Stimulated activated CD4-positive, alpha-beta T cell treated with anti-CD3 and anti-CD28 coated beads, Interleukin-12 subunit alpha, Interleukin-12 subunit beta, amount 100 ng/mL, for 24 hours (primary cell): Measurements from ENCODE around the gene MC3R.
"Not testable (repeated sequence)": the region's sequence is repeated elsewhere in the genome, so short reads cannot be mapped to it uniquely, and the experiment has no call there.

Source experiments
- DNase-seq, 2 experiments: peaks; one replicate each; pipeline ENCODE4 v3.0.0-alpha.2; 2020; ENCODE audit warnings: low read depth in 2 of 2

MC3R gene

DNA sequence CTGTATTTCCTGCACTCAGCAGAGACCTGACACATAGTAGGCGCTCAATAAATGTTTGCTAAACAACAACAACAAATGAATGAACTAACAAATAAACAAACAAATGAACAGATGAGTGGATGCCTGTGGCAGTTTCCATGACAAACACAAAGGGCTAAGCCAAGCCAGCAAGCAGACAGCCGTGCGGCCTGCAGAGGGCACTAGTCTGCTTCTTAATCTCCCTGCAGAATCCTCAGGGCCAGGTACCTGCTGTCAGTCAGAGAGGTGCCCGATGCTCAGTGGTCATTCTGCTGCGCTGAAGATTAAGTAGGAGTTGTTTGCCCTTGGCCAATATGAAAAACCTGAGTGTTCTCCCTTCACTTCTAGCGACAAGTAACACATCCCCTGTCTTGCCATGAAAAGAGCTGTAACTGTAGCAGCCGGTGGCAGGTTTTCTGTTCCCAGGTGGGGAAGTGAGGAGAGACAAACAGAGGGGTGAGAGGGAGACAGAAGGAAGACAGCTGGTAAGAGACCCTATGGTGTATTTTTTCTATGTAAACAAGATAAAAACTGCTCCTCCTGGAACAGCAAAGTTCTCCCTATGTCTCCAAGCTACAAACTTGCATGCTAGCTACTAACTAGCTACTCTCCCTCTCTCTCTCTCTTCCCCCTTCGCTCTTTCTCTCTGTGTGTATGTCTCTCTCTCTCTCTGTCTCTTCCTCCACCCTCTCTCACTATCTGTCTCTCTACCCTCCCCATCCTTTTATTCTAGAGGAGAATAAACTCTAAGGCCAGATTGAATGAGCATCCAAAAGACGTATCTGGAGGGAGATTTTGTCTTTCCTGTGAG lies at the start of gene MC3R:
TSS of gene MC3R (plus strand) at position 779 of the 829 bp plus-strand sequence. CDS start 112 bp downstream, outside the sequence.
- peak in 1 of 2 experiments; percentile 29 for DNase-seq

DNA sequence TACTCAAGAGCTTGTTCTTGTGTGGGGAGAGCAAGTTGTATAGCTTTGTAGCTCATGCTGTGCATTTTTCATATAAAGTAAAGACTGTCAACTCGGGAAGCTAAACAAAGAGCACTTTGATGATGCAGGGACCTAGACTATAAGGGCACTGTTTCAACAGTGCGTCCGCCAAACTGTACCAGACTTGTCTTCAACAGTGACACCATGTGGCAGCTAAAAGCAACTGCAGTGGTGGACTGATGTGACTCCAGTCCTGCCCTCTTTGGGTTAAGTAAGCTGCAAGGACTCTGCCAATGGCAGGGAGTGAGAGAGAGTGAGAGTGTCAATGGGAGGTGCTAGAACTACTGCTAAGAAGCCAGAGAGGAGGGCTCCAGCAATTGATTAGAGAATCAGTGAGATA lies 48.1 kb upstream of the MC3R start:
- DNase-seq = no peak

DNA sequence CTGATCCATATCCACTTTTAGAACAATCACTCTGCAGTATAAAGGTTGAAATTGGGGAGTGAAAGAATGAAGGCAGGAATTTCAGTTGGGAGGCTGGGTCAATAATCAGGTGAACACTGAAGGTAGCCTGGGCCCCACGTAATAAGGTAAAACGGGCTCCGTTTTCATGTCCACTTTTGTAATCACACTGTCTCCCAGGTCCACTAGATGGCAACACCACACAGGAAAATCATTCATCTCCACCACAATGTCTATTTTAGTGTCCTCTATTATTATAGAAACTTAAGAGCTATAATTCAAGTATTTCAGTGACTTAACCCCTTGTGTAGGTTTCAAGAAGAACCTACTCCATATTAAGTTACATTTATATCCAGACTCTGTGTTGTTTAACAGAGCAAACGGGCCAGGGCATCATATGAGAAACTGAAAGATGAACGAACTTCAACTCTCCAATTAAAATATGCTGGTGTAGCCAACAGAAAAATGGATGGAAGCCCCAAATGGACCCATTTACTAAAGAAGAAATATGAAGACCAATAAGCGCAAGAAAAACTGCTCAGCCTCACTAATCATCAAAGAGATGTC lies 45.9 kb upstream of the MC3R start:
- no peak for DNase-seq

DNA sequence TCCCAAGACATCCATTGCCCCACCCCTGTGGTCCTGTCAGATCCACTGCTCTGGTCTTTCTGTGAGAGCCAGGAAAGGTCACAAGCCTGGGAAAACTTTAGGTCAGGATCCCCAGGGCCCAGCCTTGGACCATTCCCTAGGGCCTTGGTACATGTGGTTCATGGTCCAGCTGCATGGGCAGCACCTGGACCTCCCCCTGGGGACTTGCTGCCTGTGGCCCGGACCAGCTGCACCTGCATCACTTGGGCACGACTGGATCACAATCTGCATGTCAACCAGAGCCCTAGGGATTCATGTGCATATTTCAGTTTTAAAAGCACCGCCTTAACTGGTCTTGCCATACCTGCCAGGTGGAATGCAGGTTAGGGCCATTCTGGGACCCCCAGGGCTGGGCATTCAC lies 44.3 kb upstream of the MC3R start:
- DNase-seq = no peak

DNA sequence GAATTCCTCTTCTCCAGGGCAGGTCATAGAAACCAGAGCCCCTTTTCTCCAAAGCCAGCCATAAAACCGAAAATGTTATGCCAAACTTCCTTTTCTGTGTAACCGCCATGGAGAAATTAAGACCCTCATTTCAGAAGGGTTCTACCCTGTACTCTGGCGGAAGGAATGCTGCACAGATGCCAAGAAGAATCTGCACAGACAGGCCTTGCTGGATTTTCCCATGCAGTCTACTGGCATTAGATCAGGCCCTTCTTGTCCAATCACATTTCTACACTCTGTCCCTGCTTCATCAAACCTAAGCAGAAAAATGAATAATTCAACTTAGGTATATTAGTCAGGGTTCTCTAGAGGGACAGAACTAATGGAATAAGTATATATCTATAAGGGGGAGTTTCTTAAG lies 43.2 kb upstream of the MC3R start:
- DNase-seq = no peak

DNA sequence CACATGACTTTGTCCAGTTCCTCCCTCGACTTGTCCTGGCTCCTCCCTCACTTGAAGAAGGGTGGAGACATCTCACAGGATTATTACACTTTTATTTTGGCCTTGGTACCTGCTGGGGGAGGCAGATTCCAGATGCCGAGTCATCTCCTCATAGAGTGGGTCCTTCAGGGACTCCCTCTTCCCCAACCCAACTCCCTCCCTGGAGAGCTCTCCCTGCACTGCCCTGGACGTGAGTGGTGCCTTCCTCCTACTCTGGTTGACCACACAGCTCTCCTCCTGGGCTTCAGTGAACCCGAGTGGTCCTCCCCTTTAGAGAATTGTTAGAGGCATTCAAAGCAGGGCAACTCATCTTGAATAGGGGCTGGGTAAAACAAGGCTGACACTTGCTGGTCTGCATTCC lies 40.9 kb upstream of the MC3R start:
- no peak for DNase-seq

DNA sequence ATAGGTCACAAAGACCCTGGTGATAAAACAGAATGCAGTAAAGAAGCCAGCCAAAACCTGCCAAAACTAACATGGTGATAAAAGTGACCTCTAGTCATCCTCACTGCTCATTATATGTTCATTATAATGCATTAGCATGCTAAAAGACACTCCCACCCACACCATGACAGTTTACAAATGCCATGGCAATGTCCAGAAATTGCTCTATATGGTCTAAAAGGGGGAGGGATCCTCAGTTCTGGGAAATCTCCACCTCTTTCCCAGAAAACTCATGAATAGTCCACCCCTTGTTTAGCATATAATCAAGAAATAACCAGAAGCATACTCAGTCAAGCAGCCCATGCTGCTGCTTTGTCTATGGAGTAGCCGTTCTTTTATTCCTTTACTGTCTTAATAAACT lies 40.4 kb upstream of the MC3R start:
- DNase-seq = no peak

DNA sequence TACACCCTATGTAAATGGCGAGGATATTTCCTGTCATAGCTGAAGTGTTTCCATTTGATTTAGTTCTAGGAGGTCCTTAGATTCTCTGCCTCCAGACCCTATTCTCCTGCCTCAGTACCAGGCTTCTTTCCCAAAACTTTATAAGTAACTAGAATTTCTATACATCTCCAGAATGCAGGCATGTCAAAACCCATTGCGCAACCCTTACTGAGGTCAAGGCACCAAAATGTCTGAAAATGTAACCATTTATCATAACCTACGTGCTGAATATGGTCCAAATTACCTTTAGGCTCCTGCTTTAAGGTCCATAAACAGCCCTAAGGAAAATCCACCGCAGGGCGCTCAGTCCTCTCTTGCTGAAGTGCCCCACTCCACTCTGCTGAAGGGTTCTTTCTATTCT lies 37.5 kb upstream of the MC3R start:
- no peak for DNase-seq

DNA sequence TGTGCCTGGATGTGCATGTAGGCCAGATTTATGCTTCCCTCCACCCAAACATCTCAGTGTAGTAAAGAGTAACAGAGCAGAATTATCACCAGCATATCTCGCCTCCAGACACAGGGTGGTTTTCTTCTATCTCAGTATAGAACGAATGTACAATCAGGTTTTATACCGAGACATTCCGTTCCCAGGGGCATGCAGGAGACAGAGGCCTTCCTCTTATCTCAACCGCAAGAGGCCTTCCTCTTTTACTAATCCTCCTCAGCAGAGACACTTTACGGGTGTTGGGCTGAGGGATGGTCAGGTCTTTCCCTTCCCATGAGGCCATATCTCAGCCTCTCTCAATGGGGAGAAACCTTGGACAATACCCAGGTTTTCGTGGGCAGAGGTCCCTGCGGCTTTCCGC lies 36.4 kb upstream of the MC3R start:
- DNase-seq = no peak

DNA sequence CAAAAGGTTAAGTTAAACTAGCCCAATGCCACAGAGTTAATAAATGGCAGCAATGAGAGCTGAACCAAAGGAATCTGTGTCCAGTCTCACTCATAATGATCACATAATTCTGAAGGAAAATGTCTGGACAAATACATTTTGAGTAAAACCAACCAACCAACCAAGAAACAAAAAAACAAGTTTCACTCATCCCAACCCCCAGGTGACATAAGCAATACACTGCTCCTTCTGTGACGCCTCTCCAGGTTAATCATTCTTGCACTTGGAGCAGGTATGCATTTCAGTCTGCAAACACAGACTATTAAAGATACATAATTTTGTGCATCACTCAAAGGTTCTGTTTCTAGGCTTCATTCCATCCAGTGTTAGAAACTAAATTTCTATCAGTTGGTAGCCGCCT lies 35.2 kb upstream of the MC3R start:
- no peak for DNase-seq

DNA sequence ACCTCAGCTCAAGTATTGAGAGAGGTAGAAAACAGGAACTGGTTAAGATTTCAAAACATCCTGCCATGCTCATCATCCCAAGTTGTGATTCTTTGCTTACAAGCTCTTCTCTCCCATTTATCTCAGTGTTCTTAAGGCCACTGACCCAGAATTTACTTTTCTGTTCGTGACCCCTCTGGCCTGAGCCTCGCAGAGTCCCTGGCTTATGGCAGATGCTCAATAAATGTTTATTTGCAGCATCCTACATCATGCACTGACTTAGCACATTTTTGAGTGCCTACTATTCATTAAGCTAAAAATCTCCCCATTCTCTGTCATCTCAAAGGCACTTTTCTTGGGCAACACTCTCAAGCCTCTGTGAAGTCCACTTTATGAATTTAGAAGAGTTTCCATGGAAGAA lies 33.4 kb upstream of the MC3R start:
- no peak for DNase-seq

DNA sequence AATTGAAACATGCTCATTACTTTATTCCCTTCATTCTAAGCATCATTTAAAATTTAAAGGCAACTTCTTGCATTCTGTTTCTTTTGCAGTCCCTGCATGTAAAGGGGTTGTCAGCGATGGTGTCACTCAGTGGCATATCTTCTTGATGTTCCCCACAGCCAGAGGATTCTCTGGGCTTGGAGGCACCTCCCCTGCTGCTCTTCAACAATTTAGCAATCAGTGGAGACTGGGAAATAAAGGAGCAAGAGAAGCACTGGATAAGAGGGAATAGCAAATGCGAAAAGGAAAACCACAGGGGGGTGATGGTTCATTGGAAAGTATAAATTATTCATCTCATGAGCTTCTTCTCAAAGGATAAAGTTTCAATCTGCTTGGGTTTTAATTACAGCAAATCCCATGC lies 30.7 kb upstream of the MC3R start:
- DNase-seq = no peak

DNA sequence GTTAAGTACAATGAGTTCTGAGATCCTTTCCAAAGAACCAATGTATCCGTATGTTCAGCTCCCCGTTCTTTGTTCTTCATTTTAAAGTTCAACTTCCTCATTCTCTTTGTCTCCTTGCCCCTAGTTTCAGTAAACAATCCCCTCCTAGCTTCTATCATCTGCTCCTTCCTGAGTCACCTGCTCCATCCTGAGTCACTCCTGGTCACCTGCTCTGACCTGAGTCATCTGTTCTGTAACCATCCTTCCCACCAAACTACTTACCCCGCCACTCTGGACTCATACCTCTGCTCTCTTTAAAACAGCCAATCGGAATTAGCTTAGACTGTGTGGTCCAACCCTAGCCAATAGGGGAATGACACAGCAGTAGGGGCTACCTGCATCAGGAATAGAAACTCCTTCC lies 27.3 kb upstream of the MC3R start:
- DNase-seq = not testable (repeated sequence)

DNA sequence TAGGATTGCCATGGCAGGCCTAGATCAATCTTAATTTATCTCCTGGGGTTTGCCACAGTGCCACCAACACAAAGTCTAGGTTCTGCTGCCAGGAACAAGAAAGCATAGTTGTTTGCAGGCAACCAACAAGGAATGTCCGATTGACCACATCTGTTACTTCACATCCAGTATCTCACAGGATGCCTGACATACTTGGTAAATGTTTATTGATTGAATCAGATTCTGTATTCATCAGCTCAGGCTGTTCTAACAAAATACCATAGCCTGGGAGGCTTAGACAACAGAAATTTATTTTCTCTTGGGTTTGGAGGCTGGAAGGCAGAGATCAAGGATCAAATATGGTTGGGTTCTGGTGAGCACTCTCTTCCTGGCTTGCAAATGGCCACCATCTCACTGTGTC lies 26.3 kb upstream of the MC3R start:
- DNase-seq = no peak

DNA sequence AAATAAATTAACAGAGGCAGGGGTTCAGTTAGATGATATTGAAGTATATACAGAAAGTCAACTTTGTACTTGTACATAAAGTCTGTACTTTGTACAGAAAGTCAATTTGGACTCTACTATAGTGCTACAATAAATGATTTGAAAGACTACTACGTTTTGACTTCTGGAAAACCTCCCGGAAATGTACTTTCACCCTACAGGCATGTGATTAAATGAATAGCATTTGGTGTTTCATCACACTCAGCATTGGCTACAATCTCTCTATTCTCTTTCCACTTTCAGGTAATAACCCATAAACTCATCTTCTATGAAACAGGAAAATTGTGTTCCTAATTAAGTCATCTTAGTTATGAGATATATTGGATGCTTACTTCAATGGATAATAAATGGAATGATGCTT lies 25.6 kb upstream of the MC3R start:
- no peak for DNase-seq

DNA sequence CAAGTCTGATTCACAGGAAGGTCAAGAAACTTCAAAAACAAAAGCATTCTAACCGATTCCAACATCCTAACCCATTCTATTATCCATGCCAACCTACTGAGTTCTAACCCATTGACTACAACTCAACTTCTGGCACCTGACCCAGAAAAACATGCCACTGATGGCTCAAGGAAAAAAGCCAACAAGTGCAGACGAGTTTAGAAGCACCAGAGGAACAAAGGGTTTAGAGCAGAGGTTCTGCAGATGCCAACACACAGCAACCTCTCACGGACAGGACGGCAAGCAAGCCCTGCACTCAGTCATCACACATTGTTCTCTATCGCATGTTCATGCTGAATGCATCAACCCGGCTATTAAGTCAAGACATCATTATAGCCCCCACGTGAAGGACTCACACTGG lies 25.2 kb upstream of the MC3R start:
- DNase-seq = no peak

DNA sequence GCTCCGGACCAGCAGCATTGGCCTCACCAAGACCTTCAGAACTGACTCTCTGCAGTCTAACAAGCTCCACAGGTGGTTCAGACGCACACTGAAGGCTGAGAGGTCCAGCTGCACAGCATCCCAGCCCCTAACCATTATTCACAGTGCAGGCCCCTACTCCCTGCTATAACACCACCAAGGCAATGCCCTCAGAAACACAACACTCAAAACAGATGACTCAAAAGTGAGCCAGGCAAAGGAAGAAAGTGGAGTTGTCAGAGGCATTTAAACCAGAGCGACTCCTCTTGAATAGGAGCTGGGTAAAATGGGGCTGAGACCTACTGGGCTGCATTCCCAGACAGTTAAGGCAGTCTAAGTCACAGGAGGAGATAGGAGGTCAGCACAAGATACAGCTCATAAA lies 20.5 kb upstream of the MC3R start:
- no peak for DNase-seq

DNA sequence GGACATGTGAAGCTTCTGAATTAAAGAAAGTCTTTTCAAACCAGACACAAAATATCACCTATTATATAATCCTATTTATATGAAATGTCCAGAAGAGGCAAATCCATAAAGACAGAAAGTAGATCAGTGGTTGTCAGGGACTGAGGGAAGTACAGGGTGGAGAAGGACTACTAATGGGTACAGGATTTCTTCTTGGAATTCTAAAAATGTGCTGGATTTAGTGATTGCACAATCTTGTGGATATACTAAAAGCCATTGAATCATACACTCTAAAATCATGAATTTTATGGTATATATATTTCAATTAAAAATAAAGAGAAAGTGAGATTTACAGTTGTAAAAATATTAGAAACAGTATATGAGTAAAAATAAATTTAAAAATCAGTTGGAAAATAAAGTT lies 18.7 kb upstream of the MC3R start:
- no peak for DNase-seq

DNA sequence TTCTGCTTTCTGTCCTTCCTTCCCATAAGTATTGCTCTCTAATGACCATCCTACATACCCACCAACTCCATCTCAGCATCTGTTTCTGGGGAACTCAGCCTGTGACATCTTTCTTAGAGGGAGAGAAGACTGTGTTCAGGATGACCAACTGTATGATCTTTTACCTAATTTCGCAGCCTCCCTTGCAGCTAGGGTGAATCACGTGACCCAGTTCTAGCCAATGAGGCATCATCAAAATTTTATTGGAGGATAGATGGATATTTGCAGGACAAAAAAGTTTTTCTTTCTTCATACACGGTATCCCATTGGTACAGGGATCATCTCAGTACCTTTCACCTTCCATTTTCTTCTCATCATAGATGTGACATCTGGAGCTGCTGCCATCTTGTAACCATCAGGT lies 14.4 kb upstream of the MC3R start:
- no peak for DNase-seq

DNA sequence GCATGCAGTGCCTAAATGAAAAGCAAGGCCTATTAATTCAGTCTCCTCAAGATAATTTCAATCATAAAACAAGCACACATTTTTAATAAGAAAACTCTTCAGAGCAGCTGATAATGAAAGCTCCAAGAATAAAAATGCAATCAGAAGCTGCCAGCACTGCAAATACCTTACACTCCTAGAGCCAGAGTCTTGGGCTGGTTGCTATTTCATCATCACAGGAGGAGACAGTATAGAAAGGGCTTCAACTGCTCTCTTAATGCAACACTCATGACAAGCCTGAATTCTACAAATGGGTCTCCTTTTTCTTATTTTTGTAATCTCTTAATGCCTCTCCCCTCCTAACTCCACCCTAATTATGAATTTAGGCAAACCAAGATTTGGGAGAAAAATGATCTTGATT lies 11.2 kb upstream of the MC3R start:
- no peak for DNase-seq

DNA sequence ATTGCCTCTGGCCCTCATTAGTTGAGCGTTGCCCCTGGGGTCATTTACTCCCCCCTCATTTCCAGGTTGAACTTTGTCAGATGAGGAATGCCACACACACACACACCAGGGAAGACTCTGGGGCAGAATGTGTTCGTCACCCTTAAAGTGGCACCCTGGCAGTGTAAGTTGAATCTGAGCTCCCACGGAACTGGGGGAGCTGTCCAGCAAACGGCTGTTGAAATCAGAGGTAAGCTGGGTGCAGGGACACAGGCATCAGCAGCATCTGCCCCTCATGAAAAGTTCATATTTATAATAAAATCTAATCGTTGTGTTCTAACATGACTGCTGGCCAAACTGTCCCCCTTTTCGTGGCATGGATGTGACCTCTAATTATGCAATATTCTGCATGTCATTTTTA lies 4.3 kb upstream of the MC3R start:
- DNase-seq = no peak

DNA sequence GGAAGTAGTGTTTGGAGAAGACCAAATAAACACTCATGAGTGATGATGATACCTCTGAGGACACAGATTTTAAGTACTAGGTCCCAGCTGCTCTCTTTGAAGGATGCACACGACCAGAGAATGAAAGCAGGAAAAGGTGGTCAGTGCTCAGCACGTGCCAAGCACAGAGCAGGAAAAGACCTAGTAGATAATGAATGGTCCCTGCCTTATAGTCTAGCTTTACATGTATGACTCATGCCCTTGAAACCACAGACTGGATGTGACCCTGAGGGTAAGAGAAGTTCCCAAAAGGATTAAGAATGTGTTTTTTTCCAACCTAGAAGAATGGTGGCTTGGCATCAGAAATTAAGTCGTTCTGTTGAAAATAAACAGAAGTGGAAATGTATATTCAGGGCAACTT lies 2.8 kb upstream of the MC3R start:
- DNase-seq = no peak

DNA sequence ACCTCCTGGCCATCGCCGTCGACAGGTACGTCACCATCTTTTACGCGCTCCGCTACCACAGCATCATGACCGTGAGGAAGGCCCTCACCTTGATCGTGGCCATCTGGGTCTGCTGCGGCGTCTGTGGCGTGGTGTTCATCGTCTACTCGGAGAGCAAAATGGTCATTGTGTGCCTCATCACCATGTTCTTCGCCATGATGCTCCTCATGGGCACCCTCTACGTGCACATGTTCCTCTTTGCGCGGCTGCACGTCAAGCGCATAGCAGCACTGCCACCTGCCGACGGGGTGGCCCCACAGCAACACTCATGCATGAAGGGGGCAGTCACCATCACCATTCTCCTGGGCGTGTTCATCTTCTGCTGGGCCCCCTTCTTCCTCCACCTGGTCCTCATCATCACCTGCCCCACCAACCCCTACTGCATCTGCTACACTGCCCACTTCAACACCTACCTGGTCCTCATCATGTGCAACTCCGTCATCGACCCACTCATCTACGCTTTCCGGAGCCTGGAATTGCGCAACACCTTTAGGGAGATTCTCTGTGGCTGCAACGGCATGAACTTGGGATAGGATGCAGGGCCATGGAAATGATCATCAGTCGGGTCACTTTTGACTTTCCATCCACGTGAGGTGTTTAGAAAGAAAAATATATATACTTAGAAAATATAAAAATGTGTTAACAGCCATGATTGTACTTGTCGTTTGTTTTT lies 868 bp downstream of the MC3R start:
- peak in 1 of 2 experiments; percentile 17 for DNase-seq
